GM12875 (cell line): ENCODE measurements around the gene EOGT.

Experiments
- H3K4me3 ChIP-seq: one replicate; pipeline ENCODE4 v1.5.1; 2011; ENCODE audit warnings: low read depth, low read length, control low read depth
- TF ChIP-seq, protein P1 (sequence below): IDR thresholded peaks from 2 replicates; pipeline ENCODE4 v1.5.1; 2011; ENCODE audit warnings: low read depth, mild to moderate bottlenecking, control low read depth, inconsistent platforms, low read length, moderate library complexity, borderline replicate concordance; ENCODE audit not compliant: insufficient read depth

EOGT gene

DNA sequence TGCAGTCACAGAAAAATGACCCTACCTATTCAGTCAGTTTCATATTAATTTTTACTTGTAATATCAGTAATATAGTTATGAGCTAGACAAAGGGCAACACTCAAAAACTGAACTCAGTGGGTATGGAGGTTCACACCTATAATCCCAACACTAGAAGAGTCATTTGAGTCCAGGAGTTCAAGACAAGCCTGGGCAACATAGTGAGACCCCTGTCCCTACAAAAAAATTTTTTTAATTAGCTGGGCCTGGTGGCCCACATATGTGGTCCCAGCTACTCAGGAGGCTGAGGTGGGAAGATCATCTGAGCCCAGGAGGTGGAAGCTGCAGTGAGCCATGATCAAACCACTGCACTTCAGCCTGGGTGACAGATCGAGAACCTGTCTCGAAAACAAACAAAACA is 35.5 kb upstream of the EOGT start:
- TF ChIP-seq, protein P1, sequence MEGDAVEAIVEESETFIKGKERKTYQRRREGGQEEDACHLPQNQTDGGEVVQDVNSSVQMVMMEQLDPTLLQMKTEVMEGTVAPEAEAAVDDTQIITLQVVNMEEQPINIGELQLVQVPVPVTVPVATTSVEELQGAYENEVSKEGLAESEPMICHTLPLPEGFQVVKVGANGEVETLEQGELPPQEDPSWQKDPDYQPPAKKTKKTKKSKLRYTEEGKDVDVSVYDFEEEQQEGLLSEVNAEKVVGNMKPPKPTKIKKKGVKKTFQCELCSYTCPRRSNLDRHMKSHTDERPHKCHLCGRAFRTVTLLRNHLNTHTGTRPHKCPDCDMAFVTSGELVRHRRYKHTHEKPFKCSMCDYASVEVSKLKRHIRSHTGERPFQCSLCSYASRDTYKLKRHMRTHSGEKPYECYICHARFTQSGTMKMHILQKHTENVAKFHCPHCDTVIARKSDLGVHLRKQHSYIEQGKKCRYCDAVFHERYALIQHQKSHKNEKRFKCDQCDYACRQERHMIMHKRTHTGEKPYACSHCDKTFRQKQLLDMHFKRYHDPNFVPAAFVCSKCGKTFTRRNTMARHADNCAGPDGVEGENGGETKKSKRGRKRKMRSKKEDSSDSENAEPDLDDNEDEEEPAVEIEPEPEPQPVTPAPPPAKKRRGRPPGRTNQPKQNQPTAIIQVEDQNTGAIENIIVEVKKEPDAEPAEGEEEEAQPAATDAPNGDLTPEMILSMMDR, result no peak
- no peak overlapping the region for H3K4me3 ChIP-seq

DNA sequence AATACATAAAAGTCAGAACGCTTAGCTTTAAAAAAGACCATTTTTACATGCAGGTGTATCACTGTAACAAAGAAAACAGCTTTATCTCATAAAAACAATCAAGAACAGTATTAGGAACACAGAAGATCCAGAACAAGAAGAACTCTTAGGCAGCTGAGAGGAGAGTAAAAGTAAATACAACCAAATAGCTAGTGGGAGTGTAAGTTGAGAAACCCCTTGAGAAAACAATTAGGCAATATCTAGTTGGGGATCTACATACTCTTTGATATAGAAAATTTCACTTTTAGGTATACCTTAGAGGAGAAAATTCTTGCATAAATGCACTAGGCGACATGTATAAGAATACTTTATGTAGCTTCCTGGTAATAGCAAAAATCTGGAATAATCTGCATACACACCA is 31.1 kb upstream of the EOGT start:
- TF ChIP-seq, protein P1, result no peak
- no peak overlapping the region for H3K4me3 ChIP-seq

DNA sequence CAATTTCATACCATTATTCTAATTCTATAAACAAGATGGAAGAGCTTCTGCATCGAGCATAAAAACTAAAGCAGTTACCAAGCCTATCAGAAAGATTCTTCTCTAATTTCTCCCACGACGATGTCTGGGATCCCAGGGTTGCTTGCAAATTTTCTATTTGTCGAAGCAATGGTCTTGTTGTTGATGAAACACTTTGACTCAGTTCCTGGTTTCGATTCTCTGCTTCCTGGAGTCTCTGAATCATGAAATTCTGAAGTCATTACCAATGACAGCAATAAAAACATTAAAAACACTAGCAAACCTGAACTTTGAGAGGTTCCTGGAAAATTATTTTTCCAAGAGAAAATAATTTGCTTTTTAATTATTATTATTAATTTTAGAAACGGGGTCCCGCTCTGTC is 20.0 kb upstream of the EOGT start:
- H3K4me3 ChIP-seq, result no peak overlapping the region
- TF ChIP-seq, protein P1, result no peak

DNA sequence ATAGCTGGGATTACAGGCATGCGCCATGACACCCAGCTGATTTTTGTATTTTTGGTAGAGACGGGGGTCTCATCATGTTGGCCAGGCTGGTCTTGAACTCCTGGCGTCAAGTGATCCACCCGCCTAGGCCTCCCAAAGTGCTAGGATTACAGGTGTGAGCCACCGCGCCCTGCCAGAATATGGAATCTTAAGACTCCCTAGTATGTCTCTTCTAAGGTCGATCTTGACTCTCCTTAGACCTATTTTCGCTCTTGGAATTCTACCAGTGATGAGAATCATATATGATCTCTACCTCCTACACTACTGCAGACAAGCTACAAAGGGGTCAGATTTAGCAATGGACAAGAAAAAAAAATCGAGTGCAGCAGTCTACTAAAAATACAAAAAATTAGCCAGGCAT is 19.3 kb upstream of the EOGT start:
- no peak overlapping the region for H3K4me3 ChIP-seq
- TF ChIP-seq, protein P1, result no peak

DNA sequence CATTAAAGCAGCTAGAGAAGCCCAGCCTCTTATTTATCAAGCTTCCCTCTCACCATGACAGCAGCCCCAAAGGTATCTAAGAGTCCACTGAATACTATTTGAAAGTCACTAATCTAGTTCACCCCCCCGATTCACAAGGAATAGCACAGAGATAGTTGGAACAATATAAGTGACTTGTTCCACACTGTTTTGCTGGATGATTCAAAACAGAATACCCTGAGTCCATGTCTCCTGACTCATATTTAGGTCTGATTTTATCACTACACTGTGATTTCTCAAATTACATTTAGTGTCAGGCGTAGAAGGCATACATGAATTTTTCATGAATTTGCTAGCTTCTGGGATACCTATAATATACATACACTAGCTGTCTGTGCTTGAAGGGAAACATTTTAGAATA is 18.7 kb upstream of the EOGT start:
- TF ChIP-seq, protein P1, result no peak
- H3K4me3 ChIP-seq, result no peak overlapping the region

DNA sequence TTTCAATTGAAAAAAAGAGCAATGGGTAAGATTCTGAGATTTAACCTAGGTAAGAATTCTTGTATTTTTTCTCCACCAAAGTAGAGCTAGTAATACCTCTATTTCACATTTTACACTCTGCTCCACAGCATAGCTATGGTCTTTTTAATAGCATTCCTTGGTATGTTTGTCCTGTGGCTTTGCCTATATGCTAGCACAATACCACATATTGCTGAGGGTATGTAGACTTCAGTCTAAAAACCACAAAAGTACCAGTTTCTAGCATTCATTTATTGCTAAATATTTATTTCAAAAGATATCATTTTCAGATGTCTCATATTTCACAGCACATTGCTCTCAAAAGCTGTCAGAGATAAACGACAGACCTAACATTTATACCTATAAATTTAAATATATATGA is 18.2 kb upstream of the EOGT start:
- no peak overlapping the region for H3K4me3 ChIP-seq
- TF ChIP-seq, protein P1, result no peak

DNA sequence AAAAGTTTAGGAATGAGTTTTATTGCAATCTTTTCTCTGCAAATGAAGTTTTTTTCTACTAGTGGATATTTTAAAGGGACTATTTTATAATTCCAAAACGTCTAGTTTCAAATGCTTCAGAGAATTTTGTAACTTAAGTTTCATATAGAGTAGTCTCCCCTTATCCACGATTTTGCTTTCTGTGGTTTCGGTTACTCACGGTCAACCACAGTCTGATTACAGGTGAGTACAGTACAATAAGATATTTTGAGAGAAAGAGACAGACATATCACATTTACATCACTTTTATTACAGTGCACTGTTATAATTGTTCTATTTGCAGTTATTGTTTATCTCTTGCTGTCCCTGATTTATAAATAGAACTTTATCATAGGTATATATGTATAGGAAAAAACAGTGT is 7.4 kb upstream of the EOGT start:
- TF ChIP-seq, protein P1, result no peak
- H3K4me3 ChIP-seq, result no peak overlapping the region
